GM18502 (cell line): ENCODE measurements around the gene SCAI.
A peak's percentile ranks its signal among the peaks of the same experiment; 100 is the strongest.
"Not testable (repeated sequence)": the region's sequence is repeated elsewhere in the genome, so short reads cannot be mapped to it uniquely, and the experiment has no call there.

ENCODE experiments used
- ATAC-seq: cut with Tn5 transposase; IDR thresholded peaks from one replicate; pipeline ENCODE4 v1.9.1; 2021; ENCODE audit warnings: mild to moderate bottlenecking; ENCODE audit not compliant: unreplicated experiment, poor library complexity

Gene SCAI

DNA sequence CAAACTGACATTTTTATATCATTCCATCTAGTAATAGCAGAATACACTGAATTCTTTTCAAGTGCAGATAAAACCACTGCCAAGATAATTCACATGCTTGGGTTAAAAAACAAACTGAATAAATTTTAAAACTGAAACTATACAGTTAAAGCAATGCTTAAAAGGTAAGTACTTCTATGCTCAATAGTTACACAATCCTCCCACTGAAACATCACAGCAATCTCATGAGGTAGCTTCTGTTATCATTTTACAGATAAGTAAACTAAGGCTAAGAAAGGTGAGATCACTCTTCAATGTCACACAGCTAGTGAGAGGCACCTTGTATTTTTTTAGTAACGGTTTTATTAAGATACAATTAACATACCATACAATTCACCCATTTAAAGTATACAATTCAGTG is 189.1 kb downstream of the SCAI start:
- no peak for ATAC-seq

GRCh38 chr9:124950050-124950718 is 193.1 kb downstream of the SCAI start:
- ATAC-seq, result no peak

GRCh38 chr9:124949387-124949786 is 193.9 kb downstream of the SCAI start:
- no peak for ATAC-seq

- no peak for ATAC-seq
Measured at GRCh38 chr9:124947727-124948391, 195.5 kb downstream of the SCAI start.

GRCh38 chr9:124946167-124946566 is 197.2 kb downstream of the SCAI start:
- no peak for ATAC-seq

DNA sequence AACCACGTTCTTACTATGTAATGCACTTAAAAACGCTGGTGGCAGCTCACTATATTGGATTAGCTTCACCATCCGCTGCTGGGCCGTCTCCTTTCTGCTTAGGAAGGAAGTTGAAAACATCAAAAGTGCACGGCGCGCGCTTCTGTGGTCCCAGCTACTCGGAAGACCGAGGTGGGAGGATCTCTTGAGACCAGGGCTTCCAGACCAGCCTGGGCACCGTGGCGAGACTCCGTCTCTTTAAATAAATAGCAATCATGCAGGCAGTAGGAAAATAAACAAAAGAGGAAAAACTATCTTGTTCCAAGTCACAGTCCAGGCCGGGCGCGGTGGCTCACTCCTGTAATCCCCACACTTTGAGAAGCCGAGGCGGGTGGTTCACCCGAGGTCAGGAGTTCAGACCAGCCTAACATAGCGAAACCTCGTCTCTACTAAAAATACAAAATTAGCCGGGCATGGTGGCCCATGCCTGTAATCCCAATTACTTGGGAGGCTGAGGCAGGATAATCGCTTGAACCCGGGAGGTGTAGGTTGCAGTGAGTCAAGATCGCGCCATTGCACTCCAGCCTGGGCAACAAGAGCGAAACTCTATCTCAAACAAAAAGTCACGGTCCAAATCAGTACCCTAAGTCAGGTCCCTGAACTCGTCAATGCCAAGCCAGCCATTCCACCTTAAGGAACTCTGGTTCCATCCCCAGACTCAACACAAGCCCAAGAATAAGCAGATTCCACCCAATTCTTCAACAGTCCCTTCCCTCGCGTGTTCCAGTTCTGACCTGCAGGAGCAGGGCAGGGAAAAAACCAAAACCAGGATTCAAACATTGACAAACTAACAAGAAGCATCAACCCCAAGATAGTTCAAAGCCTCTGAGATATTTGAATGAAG is 201.4 kb downstream of the SCAI start:
- ATAC-seq, result peak; percentile 34

DNA sequence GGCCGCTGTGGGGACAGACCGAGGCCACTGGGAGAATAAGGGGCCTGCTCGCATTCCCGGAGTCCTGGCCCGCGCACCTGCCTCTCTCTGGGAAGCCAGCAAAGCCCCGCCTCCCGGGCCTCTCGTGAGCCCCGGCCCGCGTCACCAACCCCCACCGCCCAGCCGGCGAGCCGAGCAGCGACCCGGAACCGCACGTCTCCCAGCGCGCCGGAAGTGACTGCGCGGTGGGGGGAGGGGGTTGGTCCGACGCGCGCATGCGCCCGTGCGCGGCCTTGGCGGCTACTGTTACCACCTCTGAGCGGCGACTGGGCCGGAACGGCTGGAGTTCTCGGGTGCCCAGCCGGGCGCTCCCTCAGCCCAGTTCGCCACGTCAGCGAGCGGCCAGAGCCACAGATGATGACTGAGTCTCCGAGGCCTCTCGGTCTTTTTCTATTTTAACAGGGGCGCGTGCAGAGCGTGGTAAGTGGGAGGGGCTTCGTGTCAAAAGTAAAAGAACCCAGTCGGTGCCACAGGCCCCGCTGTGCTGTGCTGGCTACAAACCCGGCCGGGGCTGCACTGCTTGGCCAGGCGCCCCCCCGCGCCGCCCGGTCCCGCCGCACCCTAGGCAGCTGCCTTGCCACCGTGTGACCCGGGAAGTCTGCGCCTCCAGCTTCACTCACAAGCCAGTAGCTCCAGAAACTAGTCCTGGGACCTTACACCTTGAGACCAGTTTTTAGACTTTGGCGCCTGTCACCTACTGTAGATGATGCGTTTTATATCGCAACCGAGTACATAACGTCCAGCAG is 202.2 kb downstream of the SCAI start, which contains the start of gene GOLGA1:
TSS of gene GOLGA1 (minus strand) at position 190 of the 785 bp plus-strand sequence. CDS start 2,372 bp downstream, outside the sequence.
- peak; percentile 83 for ATAC-seq

GRCh38 chr9:124940521-124940893 is 202.8 kb downstream of the SCAI start:
- peak; percentile 41 for ATAC-seq

GRCh38 chr9:124939944-124940343 is 203.4 kb downstream of the SCAI start:
- ATAC-seq, result no peak

GRCh38 chr9:124934290-124934689 is 209.0 kb downstream of the SCAI start:
- ATAC-seq, result peak; percentile 58

GRCh38 chr9:124932333-124932732 is 211.0 kb downstream of the SCAI start:
- ATAC-seq, result no peak

GRCh38 chr9:124929464-124929863 is 213.9 kb downstream of the SCAI start:
- no peak for ATAC-seq

DNA sequence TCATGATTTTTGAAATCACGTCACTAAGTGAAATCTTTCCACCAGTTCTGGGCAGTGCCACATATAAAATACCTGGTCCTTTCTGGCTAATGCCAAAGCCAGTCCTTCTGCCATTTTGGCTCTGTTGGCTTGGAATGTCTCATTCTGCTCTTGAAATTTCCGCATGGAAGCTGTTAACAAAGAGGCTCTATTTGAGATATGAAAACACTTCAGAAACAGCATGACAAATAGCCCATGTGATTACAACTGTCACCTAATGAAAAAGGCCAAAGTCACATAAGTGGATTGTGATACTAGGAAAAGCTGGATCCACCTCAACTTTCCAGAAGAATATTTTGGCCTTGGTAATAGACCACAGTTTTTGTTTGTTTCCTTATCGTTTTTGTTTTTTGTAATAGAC is 215.2 kb downstream of the SCAI start:
- no peak for ATAC-seq

- not testable (repeated sequence) for ATAC-seq
Measured at GRCh38 chr9:124920394-124920793, 222.9 kb downstream of the SCAI start.

DNA sequence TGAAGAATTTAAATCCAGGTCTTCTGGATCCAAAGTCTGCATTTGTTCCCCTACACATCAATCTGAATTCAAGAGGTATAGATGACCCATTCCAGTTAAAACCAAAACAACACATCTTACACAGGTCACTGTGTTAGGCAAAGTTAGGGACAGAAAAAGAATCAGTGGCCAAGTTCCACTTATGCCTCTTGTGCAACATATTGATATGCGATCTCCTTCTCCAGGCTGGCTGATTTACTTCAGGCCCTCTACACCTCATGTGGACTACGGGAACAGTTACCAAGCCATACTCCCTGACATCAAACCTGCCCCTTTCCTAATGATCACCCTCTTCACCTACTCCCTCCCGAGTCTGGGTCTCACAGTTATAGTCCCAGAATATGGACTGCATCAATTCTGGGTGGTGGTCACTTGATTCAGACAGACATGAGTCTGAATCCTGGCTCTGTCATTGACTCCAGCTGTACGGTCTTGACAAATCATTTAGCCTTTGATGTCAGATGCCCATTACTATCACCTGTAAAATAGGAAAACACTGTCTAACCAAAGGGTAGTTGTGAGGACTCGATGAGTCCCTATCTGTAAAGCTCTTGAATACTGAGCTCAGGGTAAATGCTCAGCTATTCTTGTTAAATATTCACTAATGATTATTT is 228.4 kb downstream of the SCAI start:
- no peak for ATAC-seq

GRCh38 chr9:124913378-124913777 is 229.9 kb downstream of the SCAI start:
- no peak for ATAC-seq

- ATAC-seq, result no peak
Measured at GRCh38 chr9:124911766-124912165, 231.6 kb downstream of the SCAI start.

- no peak for ATAC-seq
Measured at GRCh38 chr9:124908098-124908497, 235.2 kb downstream of the SCAI start.

DNA sequence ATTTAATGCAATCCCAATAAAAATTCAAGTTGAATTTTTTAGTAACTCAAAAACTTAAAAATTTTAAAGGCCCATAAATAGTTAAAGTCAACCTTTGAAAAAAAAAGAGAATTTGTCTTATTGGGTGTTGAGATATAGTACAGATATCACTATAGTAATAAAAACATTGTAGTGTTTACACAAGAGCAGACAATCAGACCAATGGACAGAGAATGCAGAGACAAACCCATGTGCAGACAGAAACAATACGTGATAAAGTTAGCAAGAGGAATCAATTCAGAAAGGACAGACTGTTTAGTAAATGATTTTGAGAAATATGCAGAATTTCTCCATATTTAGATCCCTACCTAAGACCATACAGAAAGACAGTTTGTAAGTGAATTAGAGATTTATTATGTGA is 236.4 kb downstream of the SCAI start:
- no peak for ATAC-seq

- no peak for ATAC-seq
Measured at GRCh38 chr9:124899845-124900244, 243.5 kb downstream of the SCAI start.
